GM23338 (cell line): ENCODE measurements around the gene MATN1. TPM values are rescaled to one million over a fixed set of nuclear protein-coding genes. Genes with fewer than 3 reads are reported as not detected.

ENCODE experiments used
- ATAC-seq: fragments of 200-7000 bp; cut with Tn5 transposase; 3 replicates; pipeline ENCODE4 v1.9.1; 2020
- DNase-seq: peaks from one replicate; pipeline ENCODE4 v3.0.0-alpha.2; 2015; ENCODE audit warnings: low spot score
- H2AFZ ChIP-seq: fragments of 200-600 bp; sonication (generic); 2 replicates; pipeline ENCODE4 v1.8.0; 2016; ENCODE audit warnings: antibody characterized with exemption, mild to moderate bottlenecking, moderate library complexity
- H3F3A ChIP-seq: fragments of 200-600 bp; sonication (generic); replicated peaks from 2 replicates; pipeline ENCODE4 v1.8.0; 2017; ENCODE audit warnings: antibody characterized with exemption, mixed run types, low read depth
- H3K27ac ChIP-seq: fragments of 200-600 bp; sonication (generic); 2 replicates; pipeline ENCODE4 v1.6.1; 2016; ENCODE audit warnings: low read depth
- H3K27me3 ChIP-seq: fragments of 200-600 bp; sonication (generic); 2 replicates; pipeline ENCODE4 v1.8.0; 2016; ENCODE audit warnings: mild to moderate bottlenecking, mixed run types, moderate library complexity; ENCODE audit not compliant: insufficient read depth
- H3K36me3 ChIP-seq: fragments of 200-600 bp; sonication (generic); 2 replicates; pipeline ENCODE4 v1.8.0; 2016; ENCODE audit warnings: mild to moderate bottlenecking; ENCODE audit not compliant: insufficient read depth
- H3K4me1 ChIP-seq: fragments of 200-600 bp; sonication (generic); 2 replicates; pipeline ENCODE4 v1.8.0; 2016; ENCODE audit warnings: mild to moderate bottlenecking, moderate library complexity; ENCODE audit not compliant: insufficient read depth
- H3K4me2 ChIP-seq: fragments of 200-600 bp; sonication (generic); 2 replicates; pipeline ENCODE4 v1.7.1; 2017; ENCODE audit warnings: mixed run types
- H3K4me3 ChIP-seq: fragments of 200-600 bp; sonication (generic); 2 replicates; pipeline ENCODE4 v1.6.1; 2016; ENCODE audit warnings: mixed run types
- H3K79me2 ChIP-seq: fragments of 200-600 bp; sonication (generic); replicated peaks from 2 replicates; pipeline ENCODE4 v1.8.0; 2017; ENCODE audit warnings: mild to moderate bottlenecking; ENCODE audit not compliant: insufficient read depth
- H3K9me2 ChIP-seq: fragments of 200-600 bp; sonication (generic); 2 replicates; pipeline ENCODE4 v1.8.0; 2017; ENCODE audit not compliant: insufficient read depth
- H4K20me1 ChIP-seq: fragments of 200-600 bp; sonication (generic); replicated peaks from 2 replicates; pipeline ENCODE4 v1.8.0; 2017; ENCODE audit warnings: mild to moderate bottlenecking; ENCODE audit not compliant: insufficient read depth
- H3K27ac Mint-ChIP-seq: 2 replicates; pipeline ENCODE4 v1.8.0; 2020; ENCODE audit warnings: inconsistent platforms, mild to moderate bottlenecking, moderate library complexity, mixed read lengths
- H3K27me3 Mint-ChIP-seq: 3 replicates; pipeline ENCODE4 v1.8.0; 2022; ENCODE audit warnings: low read depth, mild to moderate bottlenecking, moderate library complexity, mixed read lengths, inconsistent platforms; ENCODE audit not compliant: insufficient read depth, poor library complexity
- H3K36me3 Mint-ChIP-seq: 3 replicates; pipeline ENCODE4 v1.8.0; 2021; ENCODE audit warnings: low read depth, mild to moderate bottlenecking, inconsistent platforms, moderate library complexity, mixed read lengths
- H3K4me1 Mint-ChIP-seq: 3 replicates; pipeline ENCODE4 v1.8.0; 2020; ENCODE audit warnings: mild to moderate bottlenecking, inconsistent platforms, mixed read lengths
- H3K4me3 Mint-ChIP-seq: 3 replicates; pipeline ENCODE4 v1.8.0; 2021; ENCODE audit warnings: moderate library complexity, mild to moderate bottlenecking, inconsistent platforms, mixed read lengths
- H3K9me3 Mint-ChIP-seq: 3 replicates; pipeline ENCODE4 v1.8.0; 2020; ENCODE audit warnings: moderate library complexity, mild to moderate bottlenecking, inconsistent platforms, mixed read lengths
- CREB1 ChIP-seq: fragments of 250-450 bp; sonication (Bioruptor Pico); IDR thresholded peaks from 2 replicates; pipeline ENCODE4 v1.5.0; 2020; ENCODE audit warnings: low read depth, mild to moderate bottlenecking, moderate library complexity
- CTCF ChIP-seq, 2 experiments: fragments of 200-600 bp in 1 of 2; sonication (generic) in 1 of 2; conservative IDR thresholded peaks; 2 replicates each; pipeline versions ENCODE4 v1.5.1 to v1.6.1; 2016 to 2017; ENCODE audit warnings: antibody characterized with exemption in 2 of 2, low read depth in 2 of 2, mild to moderate bottlenecking in 2 of 2, moderate library complexity in 1 of 2
- EZH2 ChIP-seq: fragments of 200-600 bp; sonication (generic); IDR thresholded peaks from one replicate; pipeline ENCODE4 v1.8.0; 2017; ENCODE audit warnings: antibody characterized with exemption, mild to moderate bottlenecking, low read depth; ENCODE audit not compliant: unreplicated experiment
- EZH2phosphoT487 ChIP-seq: fragments of 200-600 bp; sonication (generic); IDR thresholded peaks from one replicate; pipeline ENCODE4 v1.8.1; 2018; ENCODE audit warnings: antibody characterized with exemption; ENCODE audit not compliant: unreplicated experiment
- JUNB ChIP-seq: IDR thresholded peaks from one replicate; pipeline ENCODE4 v1.6.1; 2016; ENCODE audit warnings: antibody characterized with exemption; ENCODE audit not compliant: unreplicated experiment
- NANOG ChIP-seq: IDR thresholded peaks from 2 replicates; pipeline ENCODE4 v1.6.1; 2016; ENCODE audit warnings: antibody characterized with exemption, borderline replicate concordance
- POLR2AphosphoS5 ChIP-seq: IDR thresholded peaks from 2 replicates; pipeline ENCODE4 v1.6.1; 2016; ENCODE audit warnings: antibody characterized with exemption, low read depth
- REST ChIP-seq: IDR thresholded peaks from one replicate; pipeline ENCODE4 v1.6.1; 2018; ENCODE audit warnings: antibody characterized with exemption; ENCODE audit not compliant: unreplicated experiment
- STAT1 ChIP-seq: IDR thresholded peaks from one replicate; pipeline ENCODE4 v1.6.1; 2016; ENCODE audit warnings: antibody characterized with exemption; ENCODE audit not compliant: unreplicated experiment
- ZNF114 ChIP-seq: fragments of 250-450 bp; sonication (Bioruptor Pico); IDR thresholded peaks from 2 replicates; pipeline ENCODE4 v1.5.0; 2020; ENCODE audit warnings: mild to moderate bottlenecking, moderate library complexity
- ZNF331 ChIP-seq: fragments of 250-450 bp; sonication (Bioruptor Pico); IDR thresholded peaks from 2 replicates; pipeline ENCODE4 v1.5.0; 2020; ENCODE audit warnings: low read depth, mild to moderate bottlenecking, moderate library complexity
- polyA plus RNA-seq: library from polyadenylated mRNA; unstranded; fragments of >200 nt; fragmentation: Nextera tagmentation; extraction: Ambion mirVana; gene quantifications from 2 replicates; pipeline ENCODE4 v1.2.1, GENCODE V29; 2016
- total RNA-seq: library from RNA; depleted of rRNA; stranded (reverse); fragments of >200 nt; shearing (Covaris generic); gene quantifications from 2 replicates; pipeline ENCODE4 v1.2.3, GENCODE V29; 2014
- TF ChIP-seq, protein P1 (sequence below): IDR thresholded peaks from 2 replicates; pipeline ENCODE4 v1.6.1; 2016; ENCODE audit warnings: antibody characterized with exemption

The MATN1 gene
- total and polyA plus RNA-seq, 2 experiments from 2014 or later: 0.08 to 0.31 TPM

DNA sequence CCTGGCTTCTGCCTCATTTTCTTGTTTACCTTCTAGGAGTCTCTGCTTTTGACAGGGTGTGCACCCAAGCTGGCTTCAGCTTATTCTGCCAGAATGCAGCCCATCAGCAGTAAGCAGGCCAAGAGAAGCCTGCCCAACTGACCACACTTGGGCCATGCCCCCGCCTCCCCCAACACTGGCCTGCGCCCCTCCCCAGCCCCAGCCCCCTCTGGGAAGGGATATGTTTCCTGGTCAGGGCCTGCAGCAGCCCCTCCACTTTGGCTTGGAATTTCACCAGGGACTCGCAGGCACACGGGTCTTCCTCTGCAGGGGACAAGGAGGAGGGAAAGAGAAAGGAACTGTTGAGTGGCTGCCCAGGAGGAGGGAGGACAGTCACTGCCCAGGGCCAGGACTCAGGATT, 9.4 kb downstream of the MATN1 start:
- Mint-ChIP-seq H3K9me3 (peaks cover 33% of the 10 kb centered on the region), H3K4me3 (no peak overlapping the region), H3K27ac (no peak overlapping the region), H3K27me3 (peaks cover 13% of the 10 kb centered on the region), H3K4me1 (no peaks in the 10 kb centered on the region; the same call in 2 of the 3 replicates), H3K36me3 (peaks cover 15% of the 10 kb centered on the region)
- H4K20me1 ChIP-seq: no peaks in the 10 kb centered on the region
- H3K27me3 ChIP-seq: no peaks in the 10 kb centered on the region
- no peaks in the 10 kb centered on the region for H3K79me2 ChIP-seq
- no peak overlapping the region for H3K4me3 ChIP-seq
- no peak for TF ChIP-seq EZH2phosphoT487
- no peak for TF ChIP-seq NANOG
- no peak for TF ChIP-seq REST
- TF ChIP-seq JUNB: no peak
- TF ChIP-seq CREB1 (CRISPR knock-in tag): no peak
- no peak for TF ChIP-seq EZH2
- TF ChIP-seq STAT1: no peak
- TF ChIP-seq POLR2AphosphoS5: no peak
- TF ChIP-seq, protein P1, sequence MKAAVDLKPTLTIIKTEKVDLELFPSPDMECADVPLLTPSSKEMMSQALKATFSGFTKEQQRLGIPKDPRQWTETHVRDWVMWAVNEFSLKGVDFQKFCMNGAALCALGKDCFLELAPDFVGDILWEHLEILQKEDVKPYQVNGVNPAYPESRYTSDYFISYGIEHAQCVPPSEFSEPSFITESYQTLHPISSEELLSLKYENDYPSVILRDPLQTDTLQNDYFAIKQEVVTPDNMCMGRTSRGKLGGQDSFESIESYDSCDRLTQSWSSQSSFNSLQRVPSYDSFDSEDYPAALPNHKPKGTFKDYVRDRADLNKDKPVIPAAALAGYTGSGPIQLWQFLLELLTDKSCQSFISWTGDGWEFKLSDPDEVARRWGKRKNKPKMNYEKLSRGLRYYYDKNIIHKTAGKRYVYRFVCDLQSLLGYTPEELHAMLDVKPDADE: no peak
- TF ChIP-seq ZNF114 (CRISPR knock-in tag): no peak
- TF ChIP-seq CTCF (conservative IDR thresholded peaks at IDR 0.05; ENCODE audit: low read depth in 2 of 2): no peak
- TF ChIP-seq ZNF331 (CRISPR knock-in tag): no peak
- no peaks in the 10 kb centered on the region for H3F3A ChIP-seq
- ATAC-seq: no peak
- no peak overlapping the region for H2AFZ ChIP-seq
- H3K4me2 ChIP-seq: no peak overlapping the region
- H3K9me2 ChIP-seq: peaks cover 3% of the 10 kb centered on the region; the same call in 1 of the 2 replicates
- no peak for DNase-seq
- no peaks in the 10 kb centered on the region for H3K36me3 ChIP-seq
- H3K27ac ChIP-seq: no peak overlapping the region
- H3K4me1 ChIP-seq: no peaks in the 10 kb centered on the region
